IPS DF 6.9 (cell line): ENCODE data around the gene LRRIQ4.

Experiments
- DNase-seq: peaks from one replicate; pipeline ENCODE4 v3.0.0-alpha.2; 2013; ENCODE audit warnings: low read depth, low spot score
- H3K27ac ChIP-seq: one replicate; pipeline ENCODE4 v1.5.1; 2013; ENCODE audit warnings: low read length, control low read depth
- H3K27me3 ChIP-seq: 2 replicates; pipeline ENCODE4 v1.6.1; 2013; ENCODE audit warnings: mild to moderate bottlenecking, low read length; ENCODE audit not compliant: control insufficient read depth, insufficient read depth
- H3K36me3 ChIP-seq: 2 replicates; pipeline ENCODE4 v1.6.1; 2013; ENCODE audit warnings: low read length; ENCODE audit not compliant: control insufficient read depth, insufficient read depth
- H3K4me1 ChIP-seq: 2 replicates; pipeline ENCODE4 v1.6.1; 2013; ENCODE audit warnings: low read length; ENCODE audit not compliant: control insufficient read depth, insufficient read depth
- H3K4me3 ChIP-seq: 2 replicates; pipeline ENCODE4 v1.5.1; 2013; ENCODE audit warnings: mild to moderate bottlenecking, low read length
- H3K9me3 ChIP-seq: 2 replicates; pipeline ENCODE4 v1.6.1; 2013; ENCODE audit warnings: low read length, inconsistent platforms; ENCODE audit not compliant: control insufficient read depth, insufficient read depth
- WGBS: extraction: QIAGEN DNeasy Blood & Tissue Kit; methylation state at CpG from one replicate; pipeline ENCODE4 v1.1.7; 2013; ENCODE audit warnings: mixed read lengths, missing lambda C conversion rate; ENCODE audit not compliant: insufficient read length, insufficient coverage; 5-methylcytosine and 5-hydroxymethylcytosine counted together

LRRIQ4 gene

DNA sequence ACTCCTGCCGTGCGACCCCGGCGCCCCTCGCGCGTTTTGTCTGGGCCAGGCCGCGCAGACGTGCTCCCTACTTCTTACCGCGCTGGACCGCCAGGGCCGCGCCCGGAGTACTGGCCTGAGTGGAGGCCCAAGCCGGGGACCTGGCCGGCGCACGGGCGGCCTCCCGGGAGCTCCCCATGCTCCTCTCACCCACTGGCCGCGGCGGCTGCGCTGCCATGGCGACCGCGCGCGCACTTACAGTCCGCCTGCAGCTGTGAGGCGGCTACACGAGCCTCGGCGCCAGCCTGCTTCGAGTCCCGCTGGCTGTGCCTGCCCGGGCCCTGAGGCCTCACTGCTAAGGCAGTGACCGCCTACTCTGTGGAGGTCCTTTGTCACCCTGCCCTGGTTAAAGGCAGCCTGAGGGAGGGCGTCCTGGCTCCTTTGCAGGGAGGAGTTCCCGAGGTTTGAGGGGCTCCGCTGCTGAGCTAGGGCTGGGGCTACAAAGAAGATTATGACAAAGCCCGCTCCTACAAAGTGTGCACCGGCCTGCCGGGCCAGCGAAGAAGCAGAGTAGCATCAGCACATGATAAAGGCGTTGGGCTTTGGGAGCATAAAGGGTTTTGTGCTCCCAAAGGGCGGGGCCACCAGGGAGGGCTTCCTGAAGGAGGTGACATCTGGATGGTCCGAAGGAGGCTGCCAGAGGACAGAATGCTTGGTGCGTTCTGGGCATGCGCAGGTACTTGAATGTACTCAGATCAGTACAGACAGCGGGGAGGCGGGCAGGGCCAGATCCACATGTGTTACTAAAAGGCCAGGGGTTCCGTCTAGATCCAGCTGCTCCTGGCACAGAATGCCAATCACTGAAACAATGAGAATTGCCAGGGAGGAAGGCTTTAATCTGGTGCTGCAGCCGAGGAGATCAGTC is at the start of gene LRRIQ4, which contains the start of gene LRRC34:
Gene LRRIQ4 (plus strand): TSS at position 539 of the 904 bp plus-strand sequence. CDS start 9,052 bp downstream, outside the sequence.
Gene LRRC34 (minus strand): TSS at position 573 of the 904 bp plus-strand sequence. CDS start 356 bp downstream, at position 217.
- DNase-seq: no peak
- H3K4me3 ChIP-seq: peak within 1 kb of the TSS; percentile 54; the same call in 1 of the 2 replicates

DNA sequence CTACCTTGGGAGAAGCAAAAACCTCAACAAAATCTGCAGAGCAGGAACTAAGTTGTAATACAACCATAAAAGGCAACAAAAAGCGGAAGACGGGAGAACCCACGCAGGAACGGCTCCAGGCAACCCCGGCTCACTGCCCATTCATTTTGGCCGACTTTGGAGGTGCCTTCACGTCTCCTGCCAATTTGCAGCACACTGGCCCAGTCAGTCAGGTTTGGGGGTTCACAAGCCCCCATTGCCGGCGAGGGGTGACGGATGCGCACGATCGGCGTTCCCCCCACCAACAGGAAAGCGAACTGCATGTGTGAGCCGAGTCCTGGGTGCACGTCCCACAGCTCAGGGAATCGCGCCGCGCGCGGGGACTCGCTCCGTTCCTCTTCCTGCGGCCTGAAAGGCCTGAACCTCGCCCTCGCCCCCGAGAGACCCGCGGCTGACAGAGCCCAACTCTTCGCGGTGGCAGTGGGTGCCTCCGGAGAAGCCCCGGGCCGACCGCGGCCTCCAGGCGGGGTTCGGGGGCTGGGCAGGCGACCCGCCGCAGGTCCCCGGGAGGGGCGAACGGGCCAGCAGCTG is 48.3 kb upstream of the LRRIQ4 start:
- Histone ChIP-seq H3K4me1 (no peaks in the 10 kb centered on the region), H3K4me3 (peak overlapping the region; percentile 95), H3K27ac (no peak overlapping the region), H3K36me3 (no peaks in the 10 kb centered on the region), H3K27me3 (no peaks in the 10 kb centered on the region), H3K9me3 (no peaks in the 10 kb centered on the region)
- DNase-seq: no peak
- no CpG with 5 or more reads among the region's 46 CpGs for WGBS

More for the DNA sequence above, at the start of gene LRRIQ4, which contains the start of gene LRRC34:
- Histone ChIP-seq H3K27me3 (no peaks in the 10 kb centered on the region; the same call in 1 of the 2 replicates), H3K36me3 (no peaks in the 10 kb centered on the region), H3K9me3 (no peaks in the 10 kb centered on the region), H3K4me1 (no peaks in the 10 kb centered on the region; the same call in 1 of the 2 replicates), H3K27ac (no peak within 1 kb of the TSS)
- WGBS: no CpG with 5 or more reads among the region's 56 CpGs

DNA sequence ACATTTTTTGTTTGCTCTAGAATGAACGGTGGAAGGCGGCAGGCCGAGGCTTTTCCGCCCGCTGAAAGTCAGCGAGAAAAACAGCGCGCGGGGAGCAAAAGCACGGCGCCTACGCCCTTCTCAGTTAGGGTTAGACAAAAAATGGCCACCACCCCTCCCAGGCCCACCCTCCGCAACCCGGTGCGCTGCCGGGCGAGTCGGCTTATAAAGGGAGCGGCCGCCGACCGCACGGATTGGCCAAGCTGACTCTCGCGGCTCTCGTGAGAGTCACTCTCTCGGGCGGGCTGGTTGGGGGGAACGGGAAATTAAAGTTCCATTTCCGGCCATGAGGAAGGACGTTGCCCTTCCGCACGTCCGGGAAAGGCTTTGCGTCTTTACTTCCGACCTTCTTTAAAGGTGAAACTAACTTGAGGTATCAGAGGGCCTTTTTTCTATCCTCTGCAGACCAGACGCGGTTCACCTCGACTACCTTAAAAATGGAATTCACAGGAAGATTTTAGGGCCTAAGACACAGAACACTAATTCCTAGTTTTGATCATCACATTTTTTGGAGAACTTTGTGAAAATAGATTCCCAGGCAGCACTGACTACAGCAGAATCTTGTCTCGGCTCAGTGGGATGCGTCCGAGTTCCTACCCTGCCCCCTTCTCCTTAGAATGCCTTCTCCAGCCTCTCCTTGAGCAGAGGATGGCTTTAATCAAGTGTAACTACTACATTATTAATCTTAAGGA is 47.6 kb upstream of the LRRIQ4 start, which contains the start of gene TERC:
Gene TERC (minus strand): TSS at position 179 of the 731 bp plus-strand sequence.
- no peak within 1 kb of the TSS for H3K27ac ChIP-seq

DNA sequence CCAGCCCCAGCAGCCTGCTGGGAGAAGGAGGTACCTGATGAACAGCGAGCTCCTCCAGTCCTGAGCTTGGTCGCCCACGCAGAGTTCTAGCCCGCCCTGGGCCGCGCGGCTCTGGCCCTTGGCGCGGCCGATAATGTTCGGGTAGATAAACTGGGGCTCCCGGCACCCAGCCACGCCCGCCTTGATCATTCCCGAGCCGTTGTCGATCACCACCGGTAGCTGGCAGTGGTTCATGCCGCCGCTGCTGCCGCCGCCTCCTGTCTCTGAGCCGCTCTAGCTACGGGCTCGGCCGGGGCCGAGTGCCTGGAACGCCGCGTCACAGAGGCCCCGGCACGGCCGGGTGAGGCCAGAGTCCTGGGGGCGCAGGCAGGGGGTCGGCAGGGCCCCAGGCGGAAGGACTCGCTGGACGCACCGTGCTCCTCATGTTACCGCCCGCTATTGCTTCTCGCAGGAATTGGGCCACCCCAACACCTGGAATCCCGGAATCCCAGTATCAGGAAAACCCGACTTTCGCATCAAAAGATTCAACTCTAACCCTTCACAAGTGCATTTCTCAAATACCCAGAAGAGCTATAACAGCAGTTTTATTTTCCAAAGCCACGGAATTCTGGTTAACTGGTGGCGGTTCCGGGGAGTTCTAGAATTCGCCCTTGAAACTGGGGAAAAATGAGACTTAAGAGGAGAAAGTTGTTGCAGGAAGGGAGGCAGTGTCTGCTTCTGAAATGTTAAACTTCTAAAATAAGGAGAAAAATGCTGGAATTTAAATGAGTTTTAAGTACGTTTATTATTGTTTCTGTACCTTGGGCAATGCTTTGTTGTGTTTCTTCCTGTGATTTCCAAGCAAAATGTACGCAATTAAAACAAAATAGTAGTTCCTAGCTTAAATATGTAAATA is 43.1 kb upstream of the LRRIQ4 start, which contains the start of gene ACTRT3:
Gene ACTRT3 (minus strand): TSS at position 275 of the 895 bp plus-strand sequence. CDS start 41 bp downstream, at position 234.
- Histone ChIP-seq H3K4me1 (no peaks in the 10 kb centered on the region), H3K27me3 (no peaks in the 10 kb centered on the region), H3K4me3 (peak within 1 kb of the TSS; percentile 55; the same call in 1 of the 2 replicates), H3K27ac (no peak within 1 kb of the TSS), H3K9me3 (no peaks in the 10 kb centered on the region), H3K36me3 (no peaks in the 10 kb centered on the region)
- no CpG with 5 or more reads among the region's 51 CpGs for WGBS
- DNase-seq: peak; percentile 45

More for the DNA sequence above, 47.6 kb upstream of the LRRIQ4 start, which contains the start of gene TERC:
- Histone ChIP-seq H3K36me3 (no peaks in the 10 kb centered on the region), H3K4me3 (peak within 1 kb of the TSS; percentile 95), H3K27me3 (no peaks in the 10 kb centered on the region), H3K9me3 (no peaks in the 10 kb centered on the region), H3K4me1 (no peaks in the 10 kb centered on the region)
- no CpG with 5 or more reads among the region's 42 CpGs for WGBS
- DNase-seq: peak; percentile 57

DNA sequence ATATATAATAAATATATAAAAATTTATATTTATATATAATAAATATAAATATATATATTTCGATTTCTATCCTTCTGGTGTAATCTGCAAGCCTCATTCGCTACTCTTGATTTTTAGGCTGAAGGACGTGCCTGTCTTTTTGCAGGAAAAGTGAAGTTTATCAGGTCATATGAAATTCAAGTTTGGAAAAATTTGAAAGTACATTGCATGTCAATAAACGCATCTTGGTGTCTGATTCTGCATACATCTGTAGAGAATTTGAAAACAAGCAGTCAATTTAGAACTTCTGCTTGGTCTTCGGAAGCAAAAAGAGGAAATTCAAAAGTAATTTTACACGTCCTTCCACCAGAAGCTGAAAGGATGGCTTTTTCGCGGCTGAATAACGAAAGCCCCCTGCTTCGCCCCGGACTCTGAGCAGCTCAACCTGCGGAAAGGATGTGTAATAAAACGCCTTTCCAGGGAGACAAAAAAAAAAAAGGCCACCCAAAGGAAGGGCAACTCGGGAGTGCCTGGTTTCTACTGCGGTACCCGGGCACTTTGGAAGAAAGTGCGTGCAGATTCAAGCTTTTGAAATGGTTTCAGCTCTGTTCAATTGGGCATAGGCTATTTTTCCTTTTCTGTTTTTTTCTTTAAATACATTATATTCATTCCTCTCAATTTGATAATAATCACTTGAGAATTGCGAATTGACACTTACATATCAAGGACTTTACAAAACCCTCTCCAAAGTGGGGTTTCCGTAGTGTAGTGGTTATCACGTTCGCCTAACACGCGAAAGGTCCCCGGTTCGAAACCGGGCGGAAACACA is 41.0 kb upstream of the LRRIQ4 start:
- no peak overlapping the region for H3K27ac ChIP-seq
- no peaks in the 10 kb centered on the region for H3K36me3 ChIP-seq
- no peaks in the 10 kb centered on the region for H3K9me3 ChIP-seq
- no CpG with 5 or more reads among the region's 27 CpGs for WGBS
- H3K27me3 ChIP-seq: no peaks in the 10 kb centered on the region
- peak overlapping the region; percentile 70; the same call in 1 of the 2 replicates for H3K4me3 ChIP-seq
- peak; percentile 33 for DNase-seq
- H3K4me1 ChIP-seq: no peaks in the 10 kb centered on the region

DNA sequence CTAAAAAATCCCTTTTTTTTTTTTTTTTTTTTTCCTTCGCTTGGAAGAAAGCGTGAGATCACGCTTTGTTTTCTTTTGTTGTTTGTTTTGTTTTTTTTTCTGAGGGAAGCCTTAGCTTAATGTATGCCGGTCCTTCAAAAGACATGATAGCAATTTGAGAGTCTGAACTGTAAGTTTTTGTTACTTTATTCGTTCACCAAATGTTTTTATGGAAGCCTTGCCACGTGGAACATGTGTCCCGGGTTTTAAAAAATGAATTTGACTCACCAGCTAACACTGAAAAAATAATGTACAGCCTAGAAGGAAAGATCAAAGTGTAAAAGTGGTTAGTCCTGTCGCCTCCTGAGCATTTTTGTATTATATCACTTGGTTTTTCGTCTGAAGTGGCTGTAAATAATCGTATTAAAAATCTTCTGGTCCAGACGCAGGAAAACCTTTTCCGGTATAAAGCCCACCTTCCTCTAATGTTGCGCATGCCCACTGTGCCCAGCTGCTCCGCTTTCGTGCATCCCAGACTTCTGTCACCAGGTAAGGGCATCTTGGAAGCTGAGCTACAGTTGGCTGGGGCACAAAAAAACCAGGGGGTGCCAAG is 40.3 kb upstream of the LRRIQ4 start:
- WGBS: no CpG with 5 or more reads among the region's 15 CpGs

DNA sequence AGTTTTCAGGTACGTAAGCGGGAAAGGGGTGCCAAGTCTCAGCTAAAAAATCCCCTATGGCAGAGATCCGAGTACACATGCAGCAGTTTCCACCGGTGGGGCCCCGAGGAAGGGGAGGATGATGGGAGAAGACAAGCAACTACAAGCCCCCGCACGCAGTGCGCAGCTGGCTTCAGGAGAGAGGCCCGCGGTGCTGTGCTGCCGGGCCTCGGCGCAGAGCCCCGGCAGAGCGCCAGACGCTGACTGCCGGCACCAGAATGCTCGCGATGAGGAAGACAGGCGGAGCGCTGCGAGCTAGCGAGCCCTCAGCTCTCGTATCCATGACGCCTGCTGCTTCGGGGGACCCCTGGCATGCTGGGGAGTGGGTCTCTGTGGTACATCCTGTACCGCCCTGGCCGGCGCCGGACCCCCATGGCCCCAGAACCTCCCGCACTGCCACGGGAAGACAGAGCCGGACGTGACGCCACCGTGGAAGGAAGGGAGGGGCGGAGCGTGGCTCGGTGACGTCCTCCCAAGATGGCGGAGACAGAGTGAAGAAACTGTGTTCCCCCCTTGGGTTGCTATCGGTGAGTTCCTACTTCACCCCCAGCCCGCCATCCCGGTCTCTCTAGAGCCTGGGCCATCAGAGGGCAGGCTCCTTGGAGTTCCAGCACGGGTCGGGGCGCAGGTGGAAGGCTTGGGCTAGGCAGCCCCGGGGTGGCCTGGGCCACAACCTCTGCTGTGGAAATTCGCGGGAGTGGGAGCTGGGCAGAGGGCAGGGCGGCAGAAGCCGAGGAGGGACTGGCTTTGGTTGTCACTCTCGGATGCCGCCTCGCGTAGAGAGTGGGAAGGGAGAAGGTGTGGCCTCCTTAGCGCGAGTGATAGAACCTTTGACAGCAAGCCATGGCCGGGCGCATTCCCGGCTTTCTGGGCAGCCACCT is 39.5 kb upstream of the LRRIQ4 start, which contains the start of gene MYNN:
Gene MYNN (plus strand): TSS at position 500 of the 920 bp plus-strand sequence. CDS start 900 bp downstream, outside the sequence.
- no CpG with 5 or more reads among the region's 61 CpGs for WGBS
- no peaks in the 10 kb centered on the region for H3K36me3 ChIP-seq
- peak within 1 kb of the TSS; percentile 70 for H3K4me3 ChIP-seq

More for the DNA sequence above, 40.3 kb upstream of the LRRIQ4 start:
- DNase-seq: peak; percentile 39
- Histone ChIP-seq H3K4me3 (peak overlapping the region; percentile 70), H3K27ac (no peak overlapping the region), H3K27me3 (no peaks in the 10 kb centered on the region), H3K9me3 (no peaks in the 10 kb centered on the region), H3K36me3 (no peaks in the 10 kb centered on the region), H3K4me1 (no peaks in the 10 kb centered on the region)

DNA sequence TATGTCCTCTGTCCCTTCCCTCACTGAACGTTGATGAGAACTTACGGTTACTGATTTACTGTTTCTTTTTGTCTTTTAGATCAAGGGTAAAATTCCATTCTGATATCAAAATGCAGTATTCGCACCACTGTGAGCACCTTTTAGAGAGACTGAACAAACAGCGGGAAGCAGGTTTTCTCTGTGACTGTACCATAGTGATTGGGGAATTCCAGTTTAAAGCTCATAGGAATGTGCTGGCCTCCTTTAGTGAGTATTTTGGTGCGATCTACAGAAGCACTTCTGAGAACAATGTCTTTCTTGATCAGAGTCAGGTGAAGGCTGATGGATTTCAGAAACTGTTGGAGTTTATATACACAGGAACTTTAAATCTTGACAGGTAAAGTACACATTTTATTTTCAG is 38.5 kb upstream of the LRRIQ4 start:
- H3K36me3 ChIP-seq: no peaks in the 10 kb centered on the region; the same call in 1 of the 2 replicates
- no peaks in the 10 kb centered on the region for H3K27me3 ChIP-seq
- no peak for DNase-seq
- H3K27ac ChIP-seq: no peak overlapping the region
- H3K9me3 ChIP-seq: no peaks in the 10 kb centered on the region
- no peak overlapping the region; the same call in 1 of the 2 replicates for H3K4me3 ChIP-seq
- WGBS: no CpG with 5 or more reads among the region's 5 CpGs
- H3K4me1 ChIP-seq: no peaks in the 10 kb centered on the region

More for the DNA sequence above, 39.5 kb upstream of the LRRIQ4 start, which contains the start of gene MYNN:
- no peaks in the 10 kb centered on the region for H3K9me3 ChIP-seq
- peak; percentile 84 for DNase-seq
- H3K4me1 ChIP-seq: no peaks in the 10 kb centered on the region
- H3K27me3 ChIP-seq: no peaks in the 10 kb centered on the region
- no peak within 1 kb of the TSS for H3K27ac ChIP-seq
